Mesendoderm (in vitro differentiated cells): ENCODE results near the gene ZDHHC12.
"Not testable (repeated sequence)": the region's sequence is repeated elsewhere in the genome, so short reads cannot be mapped to it uniquely, and the experiment has no call there.

Experiments used
- DNase-seq: peaks from one replicate; pipeline ENCODE4 v3.0.0; 2013
- H2AK5ac ChIP-seq: 2 replicates; pipeline ENCODE4 v1.6.1; 2013; ENCODE audit warnings: low read length, inconsistent platforms
- H2BK120ac ChIP-seq: 2 replicates; pipeline ENCODE4 v1.6.1; 2013; ENCODE audit warnings: low read depth, mild to moderate bottlenecking, low read length, moderate library complexity, mixed read lengths
- H2BK15ac ChIP-seq: replicated peaks from 2 replicates; pipeline ENCODE4 v1.6.1; 2013; ENCODE audit warnings: low read depth, mild to moderate bottlenecking, moderate library complexity
- H2BK5ac ChIP-seq: 2 replicates; pipeline ENCODE4 v1.6.1; 2013; ENCODE audit warnings: low read length, inconsistent platforms
- H3K18ac ChIP-seq: 2 replicates; pipeline ENCODE4 v1.6.1; 2013; ENCODE audit warnings: mild to moderate bottlenecking, low read length, mixed read lengths
- H3K23ac ChIP-seq: one replicate; pipeline ENCODE4 v1.6.1; 2013; ENCODE audit warnings: low read length
- H3K27ac ChIP-seq: 2 replicates; pipeline ENCODE4 v1.5.1; 2013; ENCODE audit warnings: low read depth, mild to moderate bottlenecking, inconsistent platforms, low read length, moderate library complexity
- H3K27me3 ChIP-seq: 2 replicates; pipeline ENCODE4 v1.6.1; 2013; ENCODE audit warnings: low read length, control low read depth, mild to moderate bottlenecking, inconsistent platforms; ENCODE audit not compliant: insufficient read depth, poor library complexity
- H3K36me3 ChIP-seq: 2 replicates; pipeline ENCODE4 v1.6.1; 2013; ENCODE audit warnings: low read length, inconsistent platforms; ENCODE audit not compliant: control insufficient read depth, insufficient read depth
- H3K4ac ChIP-seq: one replicate; pipeline ENCODE4 v1.6.1; 2013; ENCODE audit warnings: low read depth, mild to moderate bottlenecking, low read length, moderate library complexity
- H3K4me1 ChIP-seq: 2 replicates; pipeline ENCODE4 v1.6.1; 2013; ENCODE audit warnings: low read depth, low read length, inconsistent platforms; ENCODE audit not compliant: control insufficient read depth
- H3K4me2 ChIP-seq: 2 replicates; pipeline ENCODE4 v1.6.1; 2013; ENCODE audit warnings: low read length
- H3K4me3 ChIP-seq: 2 replicates; pipeline ENCODE4 v1.5.1; 2013; ENCODE audit warnings: mild to moderate bottlenecking, low read length
- H3K56ac ChIP-seq: one replicate; pipeline ENCODE4 v1.6.1; 2013; ENCODE audit warnings: low read length
- H3K79me1 ChIP-seq: 2 replicates; pipeline ENCODE4 v1.6.1; 2013; ENCODE audit warnings: low read length, inconsistent platforms
- H3K79me2 ChIP-seq: 2 replicates; pipeline ENCODE4 v1.6.1; 2013; ENCODE audit warnings: mild to moderate bottlenecking, low read length; ENCODE audit not compliant: control insufficient read depth, insufficient read depth
- H3K9ac ChIP-seq: 2 replicates; pipeline ENCODE4 v1.6.1; 2013; ENCODE audit warnings: low read length, inconsistent platforms
- H4K5ac ChIP-seq: one replicate; pipeline ENCODE4 v1.6.1; 2013; ENCODE audit warnings: low read length
- H4K8ac ChIP-seq: one replicate; pipeline ENCODE4 v1.6.1; 2013; ENCODE audit warnings: low read depth, mild to moderate bottlenecking, control low read depth, low read length, moderate library complexity
- WGBS: extraction: QIAGEN DNeasy Blood & Tissue Kit; methylation state at CpG from one replicate; pipeline ENCODE4 v1.1.7; 2013; ENCODE audit warnings: low lambda C conversion rate, missing lambda C conversion rate; ENCODE audit not compliant: insufficient coverage; ENCODE audit errors: extremely low coverage; 5-methylcytosine and 5-hydroxymethylcytosine counted together

Gene ZDHHC12

GRCh38 chr9:128703616-128704355 lies 20.1 kb downstream of the ZDHHC12 start:
- Histone ChIP-seq H3K27me3 (no peaks in the 10 kb centered on the region), H3K27ac (no peak overlapping the region), H3K79me2 (no peaks in the 10 kb centered on the region), H4K5ac (no peak overlapping the region), H3K18ac (peak overlapping the region; percentile 88), H3K36me3 (no peaks in the 10 kb centered on the region), H3K4me1 (peaks cover 2% of the 10 kb centered on the region), H2BK120ac (no peak overlapping the region), H3K23ac (peak overlapping the region; percentile 89), H3K4me2 (peak overlapping the region; percentile 84), H3K79me1 (no peaks in the 10 kb centered on the region), H3K4me3 (no peak overlapping the region), H3K56ac (peak overlapping the region; percentile 81), H2BK5ac (no peak overlapping the region), H2BK15ac (no peak overlapping the region), H2AK5ac (peak overlapping the region; percentile 78), H3K4ac (no peak overlapping the region), H4K8ac (no peak overlapping the region), H3K9ac (peak overlapping the region; percentile 88)
- WGBS: no CpG with 5 or more reads among the region's 31 CpGs
- no peak for DNase-seq

GRCh38 chr9:128702949-128703615 lies 20.8 kb downstream of the ZDHHC12 start:
- peak overlapping the region; percentile 88 for H3K18ac ChIP-seq
- DNase-seq: peak; percentile 69
- H2BK120ac ChIP-seq: no peak overlapping the region
- H3K79me2 ChIP-seq: no peaks in the 10 kb centered on the region
- no peak overlapping the region for H4K5ac ChIP-seq
- H3K23ac ChIP-seq: peak overlapping the region; percentile 89
- no peak overlapping the region for H4K8ac ChIP-seq
- H2BK5ac ChIP-seq: no peak overlapping the region
- peak overlapping the region; percentile 81 for H3K56ac ChIP-seq
- H3K4me3 ChIP-seq: peak overlapping the region; percentile 72
- H2BK15ac ChIP-seq: no peak overlapping the region
- peak overlapping the region; percentile 84 for H3K4me2 ChIP-seq
- H3K4me1 ChIP-seq: peaks cover 2% of the 10 kb centered on the region
- no peaks in the 10 kb centered on the region for H3K36me3 ChIP-seq
- no CpG with 5 or more reads among the region's 55 CpGs for WGBS
- H3K9ac ChIP-seq: peak overlapping the region; percentile 88
- peak overlapping the region; percentile 78 for H2AK5ac ChIP-seq
- H3K79me1 ChIP-seq: no peaks in the 10 kb centered on the region
- H3K27me3 ChIP-seq: no peaks in the 10 kb centered on the region
- H3K4ac ChIP-seq: peak overlapping the region; percentile 1
- peak overlapping the region; percentile 60 for H3K27ac ChIP-seq

- peak within 1 kb of the TSS; percentile 60 for H3K27ac ChIP-seq
Observed at GRCh38 chr9:128702445-128702948, 21.4 kb downstream of the ZDHHC12 start, which contains the start of gene PKN3. TSS of gene PKN3 (plus strand) at chr9:128702503. CDS start at chr9:128702916, 413 bp downstream.

GRCh38 chr9:128701227-128701854 lies 22.6 kb downstream of the ZDHHC12 start:
- Histone ChIP-seq H2BK120ac (no peak overlapping the region), H3K4me2 (no peak overlapping the region), H2BK5ac (no peak overlapping the region), H2AK5ac (no peak overlapping the region), H3K56ac (no peak overlapping the region), H3K23ac (no peak overlapping the region), H3K27me3 (no peaks in the 10 kb centered on the region), H3K27ac (no peak overlapping the region), H3K79me2 (no peaks in the 10 kb centered on the region), H4K8ac (no peak overlapping the region), H4K5ac (no peak overlapping the region), H3K18ac (no peak overlapping the region), H3K4me1 (peaks cover 2% of the 10 kb centered on the region), H3K36me3 (peaks cover 4% of the 10 kb centered on the region), H3K4ac (no peak overlapping the region), H3K9ac (no peak overlapping the region), H3K79me1 (no peaks in the 10 kb centered on the region), H2BK15ac (no peak overlapping the region), H3K4me3 (no peak overlapping the region)
- peak; percentile 38 for DNase-seq
- WGBS: no CpG with 5 or more reads among the region's 10 CpGs

More at GRCh38 chr9:128702445-128702948, 21.4 kb downstream of the ZDHHC12 start, which contains the start of gene PKN3:
- Histone ChIP-seq H2BK5ac (no peak within 1 kb of the TSS), H3K9ac (peak within 1 kb of the TSS; percentile 88), H2BK15ac (no peak within 1 kb of the TSS), H4K5ac (no peak within 1 kb of the TSS), H3K27me3 (no peaks in the 10 kb centered on the region), H2AK5ac (no peak within 1 kb of the TSS), H4K8ac (no peak within 1 kb of the TSS), H3K36me3 (no peaks in the 10 kb centered on the region), H3K4ac (peak within 1 kb of the TSS; percentile 1), H3K23ac (peak within 1 kb of the TSS; percentile 89), H2BK120ac (no peak within 1 kb of the TSS), H3K4me1 (peaks cover 2% of the 10 kb centered on the region), H3K56ac (peak within 1 kb of the TSS; percentile 81), H3K18ac (peak within 1 kb of the TSS; percentile 88), H3K4me3 (peak within 1 kb of the TSS; percentile 72), H3K4me2 (peak within 1 kb of the TSS; percentile 84), H3K79me2 (no peaks in the 10 kb centered on the region), H3K79me1 (no peaks in the 10 kb centered on the region)
- WGBS: no CpG with 5 or more reads among the region's 65 CpGs
- peak; percentile 92 for DNase-seq

- not testable (repeated sequence) for H3K4me3 ChIP-seq, H4K8ac ChIP-seq, H2BK15ac ChIP-seq, H2BK5ac ChIP-seq, H3K27ac ChIP-seq, H3K9ac ChIP-seq, H3K79me2 ChIP-seq, H3K79me1 ChIP-seq, H3K56ac ChIP-seq, H4K5ac ChIP-seq, DNase-seq, H3K4me2 ChIP-seq, H2BK120ac ChIP-seq, H3K4me1 ChIP-seq, H3K27me3 ChIP-seq, H3K18ac ChIP-seq, H3K36me3 ChIP-seq, H3K23ac ChIP-seq, H3K4ac ChIP-seq, H2AK5ac ChIP-seq
- no CpG with 5 or more reads among the region's 30 CpGs for WGBS
Observed at GRCh38 chr9:128699096-128699795, 24.7 kb downstream of the ZDHHC12 start.
